Urinary bladder (tissue), 4 donors: Measurements from ENCODE around the gene ANKRD37. TPM values are rescaled to one million over a fixed set of nuclear protein-coding genes. Genes with fewer than 3 reads are reported as not detected.

ENCODE experiments used
- DNase-seq: peaks from one replicate; pipeline ENCODE4 v3.0.0-alpha.2; 2015; ENCODE audit errors: extremely low spot score
- H3K27ac ChIP-seq: one replicate; pipeline ENCODE4 v1.5.1; 2013; ENCODE audit warnings: low read depth, mild to moderate bottlenecking, moderate library complexity
- H3K36me3 ChIP-seq: one replicate; pipeline ENCODE4 v1.6.1; 2013; ENCODE audit warnings: mild to moderate bottlenecking, moderate library complexity; ENCODE audit not compliant: insufficient read depth
- H3K4me1 ChIP-seq: one replicate; pipeline ENCODE4 v1.6.1; 2013; ENCODE audit warnings: mild to moderate bottlenecking, moderate library complexity; ENCODE audit not compliant: insufficient read depth
- H3K4me3 ChIP-seq: one replicate; pipeline ENCODE4 v1.5.1; 2013; ENCODE audit warnings: low read depth, low read length
- WGBS: extraction: QIAGEN DNeasy Blood & Tissue Kit; methylation state at CpG from one replicate; pipeline ENCODE4 v1.1.7; 2013; 5-methylcytosine and 5-hydroxymethylcytosine counted together
- polyA plus RNA-seq: library from polyadenylated mRNA; stranded (reverse); fragments of 200-250 nt; gene quantifications from one replicate; pipeline ENCODE4 v1.2.3, GENCODE V29; 2013
- total RNA-seq: library from RNA; depleted of rRNA; stranded (reverse); fragments of >200 nt; gene quantifications from one replicate; pipeline ENCODE4 v1.2.3, GENCODE V29; 2014
- donor health status: healthy with polysubstance abuse.
- donor health status: healthy.

Gene ANKRD37
- total and polyA plus RNA-seq, 2 donors, result 19.9 to 27.3 TPM

- 90% methylated on average over 5 of the region's 5 CpGs for WGBS
- Histone ChIP-seq H3K27ac (no peak overlapping the region), H3K4me1 (no peaks in the 10 kb centered on the region)
Observed at GRCh38 chr4:185364886-185365285, 31.8 kb upstream of the ANKRD37 start.

DNA sequence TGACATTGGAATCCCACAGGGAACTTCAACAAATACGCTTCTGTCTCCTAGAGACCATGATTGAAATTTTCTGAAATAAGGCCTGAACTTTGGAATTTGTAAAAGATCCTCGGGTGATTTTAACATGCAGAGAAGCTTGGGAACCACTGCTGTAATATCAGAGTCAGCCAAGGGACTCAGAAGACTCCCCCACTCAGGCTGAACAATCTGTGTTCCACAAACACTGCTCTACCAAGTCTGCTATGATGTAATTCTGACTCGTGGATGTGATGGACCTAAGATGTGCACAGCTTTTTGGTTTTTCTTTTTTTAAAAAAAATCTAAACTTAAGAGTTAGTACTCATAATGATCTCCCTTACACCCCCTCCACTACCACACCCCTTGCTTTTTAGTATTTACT, 26.9 kb upstream of the ANKRD37 start:
- DNase-seq, result no peak
- no peak overlapping the region for H3K4me3 ChIP-seq
- WGBS, result 78% methylated on average over 3 of the region's 3 CpGs

More at GRCh38 chr4:185364886-185365285, 31.8 kb upstream of the ANKRD37 start:
- DNase-seq, result no peak
- H3K36me3 ChIP-seq, result no peaks in the 10 kb centered on the region
- no peak overlapping the region for H3K4me3 ChIP-seq

DNA sequence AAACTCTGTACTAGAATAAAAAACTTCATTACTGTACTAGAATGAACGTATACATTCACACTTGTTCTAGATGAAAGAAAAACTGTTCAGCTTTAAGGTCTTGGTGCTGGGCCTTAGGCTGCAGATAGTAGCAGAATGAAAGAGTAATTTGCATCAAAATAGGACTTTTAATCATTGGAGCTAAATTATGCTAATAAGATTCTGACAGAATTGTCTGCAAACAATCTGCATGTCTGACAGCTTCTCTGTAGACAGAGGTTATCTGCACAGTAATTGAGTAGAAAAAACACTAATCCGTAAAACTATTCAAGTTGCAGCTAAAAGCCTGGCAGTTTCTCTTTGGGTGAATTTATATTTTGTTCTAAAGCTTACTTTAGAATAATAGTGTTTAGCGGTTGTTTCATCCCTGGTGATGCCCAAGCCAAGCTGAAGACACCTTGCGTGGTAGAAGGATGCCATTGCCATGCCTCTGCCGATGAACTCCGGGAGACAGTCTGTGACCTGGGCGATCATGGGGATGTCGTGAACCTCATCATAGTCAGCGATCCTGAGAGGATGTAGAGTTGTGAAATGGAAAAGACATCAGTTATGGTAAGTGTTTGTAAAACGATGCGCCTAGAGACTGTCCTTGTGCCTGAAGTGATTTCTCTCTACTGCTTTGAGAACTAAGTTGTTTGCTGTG, 26.2 kb upstream of the ANKRD37 start:
- H3K4me3 ChIP-seq, result no peak overlapping the region
- WGBS, result 95% methylated on average over 11 of the region's 11 CpGs
- DNase-seq, result no peak
- no peaks in the 10 kb centered on the region for H3K36me3 ChIP-seq
- H3K27ac ChIP-seq, result no peak overlapping the region
- H3K4me1 ChIP-seq, result no peaks in the 10 kb centered on the region

More for the DNA sequence above, 26.9 kb upstream of the ANKRD37 start:
- H3K4me1 ChIP-seq, result no peaks in the 10 kb centered on the region
- H3K36me3 ChIP-seq, result no peaks in the 10 kb centered on the region
- H3K27ac ChIP-seq, result no peak overlapping the region

DNA sequence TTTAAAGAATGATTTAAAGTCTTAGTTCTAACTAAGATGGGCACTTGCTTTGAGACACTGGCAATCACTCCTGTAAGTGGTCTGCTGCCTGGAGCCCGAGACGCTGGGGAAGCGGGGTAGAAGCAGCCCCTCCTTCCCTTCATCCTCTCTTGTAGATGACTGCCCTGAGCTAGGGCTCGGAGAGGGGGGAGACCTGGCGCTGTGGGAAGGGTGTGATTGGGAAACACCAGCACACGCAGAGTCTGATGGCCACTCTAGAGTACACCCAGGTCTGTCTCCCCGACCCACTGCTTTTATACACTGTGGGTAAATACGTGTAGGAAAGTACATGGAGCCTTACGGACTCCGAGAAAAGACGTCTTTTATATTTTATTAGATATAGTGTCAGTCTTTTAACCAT, 24.9 kb upstream of the ANKRD37 start:
- WGBS, result 83% methylated on average over 11 of the region's 11 CpGs

GRCh38 chr4:185374027-185374426, 22.6 kb upstream of the ANKRD37 start:
- H3K27ac ChIP-seq, result no peak overlapping the region
- H3K36me3 ChIP-seq, result no peaks in the 10 kb centered on the region
- DNase-seq, result no peak
- no peaks in the 10 kb centered on the region for H3K4me1 ChIP-seq
- 89% methylated on average over 7 of the region's 7 CpGs for WGBS
- no peak overlapping the region for H3K4me3 ChIP-seq

More for the DNA sequence above, 24.9 kb upstream of the ANKRD37 start:
- H3K36me3 ChIP-seq, result no peaks in the 10 kb centered on the region
- DNase-seq, result no peak
- H3K4me1 ChIP-seq, result no peaks in the 10 kb centered on the region
- H3K27ac ChIP-seq, result no peak overlapping the region
- H3K4me3 ChIP-seq, result no peak overlapping the region

GRCh38 chr4:185374573-185374972, 22.1 kb upstream of the ANKRD37 start:
- Histone ChIP-seq H3K4me1 (no peaks in the 10 kb centered on the region), H3K4me3 (no peak overlapping the region), H3K36me3 (no peaks in the 10 kb centered on the region), H3K27ac (no peak overlapping the region)
- WGBS, result 75% methylated on average over 6 of the region's 6 CpGs
- no peak for DNase-seq

DNA sequence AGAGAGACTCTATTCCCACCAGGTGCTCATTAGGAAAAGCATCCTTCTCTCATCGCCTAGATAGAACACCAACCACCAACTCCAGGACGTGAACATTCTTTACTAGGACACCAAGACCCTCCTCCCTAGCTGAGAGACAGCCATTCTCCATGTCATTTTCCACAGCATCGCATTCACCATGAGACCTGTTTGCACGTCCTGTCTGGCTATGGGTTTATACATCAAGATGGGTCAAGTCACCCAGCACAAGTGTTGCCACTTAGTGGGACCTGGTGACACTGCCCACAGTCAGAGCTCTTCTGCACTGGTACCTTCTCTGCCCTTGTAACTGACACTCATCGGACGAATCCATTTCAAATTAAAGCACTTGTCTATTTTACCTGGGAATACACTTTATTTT, 18.4 kb upstream of the ANKRD37 start:
- DNase-seq, result no peak
- Histone ChIP-seq H3K4me1 (no peaks in the 10 kb centered on the region), H3K4me3 (no peak overlapping the region), H3K36me3 (no peaks in the 10 kb centered on the region), H3K27ac (no peak overlapping the region)
- 87% methylated on average over 6 of the region's 6 CpGs for WGBS

- no peaks in the 10 kb centered on the region for H3K4me1 ChIP-seq
- no peaks in the 10 kb centered on the region for H3K36me3 ChIP-seq
- H3K4me3 ChIP-seq, result no peak overlapping the region
- H3K27ac ChIP-seq, result no peak overlapping the region
- WGBS, result 94% methylated on average over 13 of the region's 13 CpGs
- DNase-seq, result no peak
Observed at GRCh38 chr4:185379326-185380295, 17.0 kb upstream of the ANKRD37 start.

DNA sequence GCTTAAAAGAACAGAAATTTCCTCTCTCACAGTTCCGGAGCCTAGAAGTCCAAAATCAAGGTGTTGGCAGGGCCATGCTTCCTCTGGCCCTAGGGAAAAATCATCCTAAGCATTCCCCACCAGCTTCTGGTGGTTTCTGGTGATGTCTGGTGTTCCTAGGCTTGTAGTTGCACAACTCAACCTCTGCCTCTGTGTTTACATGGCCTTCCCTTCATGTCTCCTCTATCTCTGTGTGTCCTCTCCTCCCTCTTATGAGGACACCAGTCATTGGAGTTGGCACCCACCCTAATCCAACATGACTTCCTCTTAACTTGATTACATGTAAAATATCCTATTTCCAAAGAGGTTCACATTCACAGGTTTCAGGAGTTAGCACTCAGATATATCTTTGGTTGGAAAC, 16.3 kb upstream of the ANKRD37 start:
- H3K4me3 ChIP-seq, result no peak overlapping the region
- 90% methylated on average over 1 of the region's 1 CpG for WGBS
- DNase-seq, result no peak
- no peaks in the 10 kb centered on the region for H3K36me3 ChIP-seq
- no peaks in the 10 kb centered on the region for H3K4me1 ChIP-seq
- no peak overlapping the region for H3K27ac ChIP-seq

DNA sequence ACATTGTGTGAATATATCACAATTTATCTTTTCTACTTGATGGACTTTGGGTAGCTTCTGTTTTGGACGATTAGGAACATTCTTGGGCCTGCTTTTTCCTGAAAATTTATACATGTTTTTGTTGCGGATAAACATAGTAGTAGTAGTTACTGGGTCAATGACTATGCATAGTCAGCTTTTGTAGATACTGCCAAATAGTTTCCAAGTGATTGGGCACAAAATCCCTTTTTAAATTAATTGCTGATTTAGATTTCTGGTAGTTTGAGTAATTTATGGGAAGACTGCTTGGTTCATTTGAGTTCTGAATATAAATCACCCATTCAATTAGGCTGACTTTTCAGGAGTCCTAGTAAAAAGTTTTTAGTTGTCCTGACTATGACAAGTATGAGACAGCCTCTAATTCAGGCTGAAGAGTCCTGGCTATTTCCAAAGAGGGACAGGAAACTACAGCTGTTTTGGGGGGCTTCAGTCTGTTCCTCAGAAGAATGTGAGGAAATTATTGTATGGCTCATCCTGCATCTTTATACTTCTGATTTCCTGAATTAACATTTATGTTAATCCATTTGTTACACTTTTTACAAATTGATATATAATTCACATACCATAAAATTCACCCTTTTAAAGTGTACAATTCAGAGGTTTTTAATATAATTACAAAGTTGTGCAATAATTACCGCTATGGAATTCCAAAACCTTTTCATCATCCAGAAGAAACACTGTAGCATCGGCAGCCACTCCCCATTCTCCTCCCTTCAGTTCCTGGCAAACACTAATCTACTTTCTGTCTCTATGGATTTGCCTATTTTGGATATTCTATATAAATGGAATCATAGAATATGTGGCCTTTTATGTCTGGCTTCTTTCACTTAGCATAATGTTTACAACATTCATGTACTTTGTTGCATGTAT, 15.1 kb upstream of the ANKRD37 start:
- WGBS, result 59% methylated on average over 4 of the region's 4 CpGs
- H3K4me1 ChIP-seq, result no peaks in the 10 kb centered on the region
- H3K4me3 ChIP-seq, result no peak overlapping the region
- no peak overlapping the region for H3K27ac ChIP-seq
- DNase-seq, result no peak
- H3K36me3 ChIP-seq, result no peaks in the 10 kb centered on the region

DNA sequence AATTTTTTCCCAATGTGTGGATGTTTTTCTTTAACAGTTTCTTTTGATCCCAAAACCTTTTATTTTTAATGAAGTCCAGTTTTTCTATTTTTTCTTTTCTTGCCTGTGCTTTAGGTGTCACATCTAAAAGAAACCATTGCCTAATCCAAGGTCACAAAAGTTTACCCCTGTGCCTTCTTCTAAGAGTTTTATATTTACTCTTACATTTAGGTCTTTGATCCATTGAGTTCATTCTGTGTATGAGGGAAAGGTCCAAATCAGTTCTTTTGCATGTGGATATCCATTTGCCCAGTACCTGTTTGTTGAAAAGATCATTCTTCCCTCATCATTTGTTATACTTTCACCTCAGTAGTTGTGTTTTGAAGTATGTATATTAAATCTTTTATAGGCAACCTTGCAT, 13.9 kb upstream of the ANKRD37 start:
- H3K4me3 ChIP-seq, result no peak overlapping the region
- H3K27ac ChIP-seq, result no peak overlapping the region
- no peaks in the 10 kb centered on the region for H3K4me1 ChIP-seq
- DNase-seq, result no peak
- no peaks in the 10 kb centered on the region for H3K36me3 ChIP-seq

DNA sequence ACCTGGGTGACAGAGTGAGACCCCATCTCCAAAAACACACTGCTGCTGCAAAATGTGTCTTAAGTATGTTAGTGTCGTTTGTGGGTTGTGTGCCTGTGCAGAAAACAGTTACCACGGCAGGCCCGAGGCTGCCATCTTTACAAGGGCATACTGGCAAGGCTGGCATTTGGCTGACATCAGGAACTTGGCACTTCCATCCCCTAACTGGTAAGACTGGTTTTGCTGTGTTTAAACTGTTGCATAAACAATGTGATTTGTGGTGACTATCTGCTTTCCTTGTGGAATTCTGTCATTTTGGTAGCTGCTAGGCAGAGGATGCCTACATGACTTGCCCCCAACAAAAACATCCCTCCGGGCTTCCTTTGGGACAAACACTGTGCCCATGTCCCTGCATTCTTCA, 13.2 kb upstream of the ANKRD37 start:
- DNase-seq, result peak; percentile 17
- Histone ChIP-seq H3K36me3 (no peaks in the 10 kb centered on the region), H3K4me3 (no peak overlapping the region), H3K4me1 (no peaks in the 10 kb centered on the region), H3K27ac (no peak overlapping the region)
- WGBS, result 77% methylated on average over 4 of the region's 4 CpGs

GRCh38 chr4:185384061-185384460, 12.6 kb upstream of the ANKRD37 start:
- no peaks in the 10 kb centered on the region for H3K36me3 ChIP-seq
- WGBS, result 90% methylated on average over 2 of the region's 2 CpGs
- no peak overlapping the region for H3K4me3 ChIP-seq
- H3K27ac ChIP-seq, result no peak overlapping the region
- H3K4me1 ChIP-seq, result no peaks in the 10 kb centered on the region
- no peak for DNase-seq
